NCI-H345 treated with DMSO at 0.1 percent for 48 hours (cell line): ENCODE measurements around the gene HMG20A.

Source experiments
- DNase-seq: peaks from one replicate; lab custom pipeline; 2025; ENCODE audit not compliant: unreplicated experiment; lab: John Stamatoyannopoulos, UW

HMG20A gene

DNA sequence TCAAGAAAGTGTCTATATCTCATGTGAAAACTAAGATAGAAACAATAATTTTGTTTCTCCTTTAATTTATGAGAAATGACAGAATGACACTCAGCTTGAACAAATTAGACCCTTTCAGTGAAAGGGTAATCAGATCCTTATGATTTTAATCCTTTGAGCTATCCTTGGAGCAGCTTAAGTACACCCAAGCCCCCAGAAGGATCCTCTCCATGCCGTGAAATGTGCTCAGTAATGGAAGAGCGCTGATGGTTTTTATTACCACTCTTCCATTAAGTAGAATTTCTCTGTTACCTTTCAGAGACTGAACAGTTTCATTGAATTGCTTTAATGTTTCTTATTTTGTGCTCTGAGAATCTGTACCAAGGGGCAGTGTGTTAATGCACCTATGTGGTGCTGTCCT is 54.3 kb downstream of the HMG20A start:
- DNase-seq = no peak

DNA sequence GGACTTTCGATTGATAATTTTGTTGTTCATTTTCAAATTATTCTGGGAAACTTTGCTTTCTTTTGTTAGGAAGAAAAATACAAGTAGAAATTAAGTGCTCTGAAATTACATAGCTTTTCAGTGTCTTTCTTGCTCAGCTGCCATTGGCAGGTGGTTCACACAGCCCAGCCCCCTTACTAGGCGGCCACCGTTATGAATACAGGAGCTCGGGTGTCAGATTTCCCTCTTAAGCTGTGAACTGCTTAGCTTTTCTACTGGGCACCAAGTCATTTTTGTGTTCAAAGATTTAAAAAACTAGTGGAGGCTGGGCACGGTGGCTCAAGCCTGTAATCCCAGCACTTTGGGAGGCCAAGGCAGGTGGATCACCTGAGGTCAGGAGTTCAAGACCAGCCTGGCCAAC is 55.2 kb downstream of the HMG20A start:
- no peak for DNase-seq

DNA sequence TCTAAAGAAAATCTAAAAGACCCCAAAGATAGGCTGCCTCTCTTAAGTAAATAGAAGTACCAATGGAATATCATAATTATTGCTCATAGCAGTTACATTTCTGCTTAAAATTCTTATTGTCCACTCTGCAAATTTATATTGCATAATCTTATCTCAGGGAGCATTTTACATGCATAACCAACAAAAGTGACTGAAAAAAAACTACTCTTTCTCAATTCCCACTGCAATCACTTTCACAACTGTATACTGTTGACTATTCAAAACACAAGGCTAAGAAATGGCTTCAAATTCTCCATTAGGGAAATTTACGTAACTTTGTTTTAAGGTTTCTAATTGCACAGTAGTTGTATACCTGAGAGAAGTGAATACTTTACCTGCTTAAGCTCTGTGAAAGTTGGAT is 56.3 kb downstream of the HMG20A start:
- DNase-seq = no peak

DNA sequence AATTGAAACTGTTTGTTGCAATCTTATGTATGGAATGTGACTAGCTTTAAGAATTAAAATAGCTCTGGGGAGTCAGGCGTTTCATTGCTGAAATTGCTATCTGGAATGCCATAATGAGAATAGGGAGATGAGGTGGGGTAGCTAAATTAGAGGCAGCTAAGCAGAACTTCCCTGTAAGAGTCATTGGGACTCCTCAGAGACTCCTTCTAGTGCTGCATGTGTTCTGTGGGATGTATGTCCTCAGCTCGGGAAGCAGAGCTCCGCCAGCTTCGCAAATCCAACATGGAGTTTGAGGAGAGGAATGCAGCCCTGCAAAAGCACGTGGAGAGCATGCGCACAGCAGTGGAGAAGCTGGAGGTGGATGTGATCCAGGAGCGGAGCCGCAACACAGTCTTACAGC is 57.4 kb downstream of the HMG20A start:
- DNase-seq = no peak

DNA sequence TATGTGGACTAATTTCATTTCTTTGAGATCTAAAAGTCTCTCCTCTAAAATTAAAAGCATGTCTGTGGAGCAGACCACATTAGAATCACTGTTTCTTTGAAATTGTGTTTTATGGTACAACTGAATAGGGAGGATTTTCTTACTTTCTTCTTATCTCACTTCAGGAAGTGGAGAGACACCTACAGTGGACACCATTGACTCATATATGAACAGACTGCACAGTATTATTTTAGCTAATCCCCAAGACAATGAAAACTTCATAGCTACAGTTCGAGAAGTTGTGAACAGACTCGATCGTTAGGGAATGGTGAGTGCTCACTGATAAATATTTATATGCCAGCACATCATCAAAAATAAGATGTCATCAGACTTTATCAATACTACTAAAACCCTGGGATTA is 58.3 kb downstream of the HMG20A start:
- DNase-seq = no peak

DNA sequence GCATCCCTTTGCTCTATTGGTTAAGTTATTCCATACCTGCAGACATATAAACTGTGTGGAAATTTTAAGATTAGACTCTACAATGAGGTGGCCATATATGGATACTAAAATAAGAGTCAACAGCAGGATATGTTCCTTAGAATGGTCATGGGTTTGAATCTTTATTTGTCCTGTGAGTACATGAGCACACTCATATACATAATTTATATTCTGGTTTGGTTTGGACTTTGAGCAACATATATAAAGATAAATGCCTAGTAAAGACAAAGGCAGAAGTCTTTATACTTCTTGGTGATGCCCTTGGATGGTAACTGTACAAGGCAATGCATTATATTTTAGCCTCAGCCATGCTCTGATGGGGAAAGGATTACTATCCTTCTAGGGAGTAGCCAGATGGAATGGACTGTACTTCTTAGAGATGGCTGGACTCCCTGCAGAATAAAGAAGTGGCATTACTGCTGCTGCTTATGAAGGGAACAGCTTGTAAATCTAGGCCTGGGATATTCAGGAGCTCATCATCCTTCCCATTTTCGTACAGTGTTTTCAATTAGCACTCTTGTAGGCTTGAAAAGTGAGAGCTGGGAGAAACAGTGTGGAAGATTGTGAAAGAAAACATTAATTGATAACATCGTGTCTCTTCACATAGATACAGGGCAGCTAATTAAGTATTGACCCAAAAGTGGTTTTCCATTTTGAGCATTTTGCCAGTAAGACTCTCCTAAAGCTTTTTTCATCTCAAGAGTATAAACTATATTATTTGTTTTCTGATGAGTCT is 60.4 kb downstream of the HMG20A start:
- no peak for DNase-seq

DNA sequence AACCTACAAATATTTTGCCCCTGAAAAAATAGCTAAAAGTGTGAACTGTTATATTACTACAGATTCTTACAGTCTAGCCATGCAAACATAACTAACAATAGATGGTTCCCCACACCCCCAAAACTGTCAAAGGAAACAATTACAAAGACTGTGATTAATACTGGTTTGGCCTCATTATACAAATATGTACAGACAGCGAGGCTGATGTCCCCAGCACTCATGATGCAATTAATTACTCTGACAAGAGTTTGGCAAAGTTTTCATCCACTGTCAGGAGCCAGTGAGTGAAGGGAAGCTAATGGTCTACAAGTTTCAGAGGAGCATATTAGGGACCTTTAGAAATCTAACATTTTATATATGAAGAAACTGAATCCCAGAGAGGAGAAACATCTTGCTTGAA is 61.0 kb downstream of the HMG20A start:
- no peak for DNase-seq

DNA sequence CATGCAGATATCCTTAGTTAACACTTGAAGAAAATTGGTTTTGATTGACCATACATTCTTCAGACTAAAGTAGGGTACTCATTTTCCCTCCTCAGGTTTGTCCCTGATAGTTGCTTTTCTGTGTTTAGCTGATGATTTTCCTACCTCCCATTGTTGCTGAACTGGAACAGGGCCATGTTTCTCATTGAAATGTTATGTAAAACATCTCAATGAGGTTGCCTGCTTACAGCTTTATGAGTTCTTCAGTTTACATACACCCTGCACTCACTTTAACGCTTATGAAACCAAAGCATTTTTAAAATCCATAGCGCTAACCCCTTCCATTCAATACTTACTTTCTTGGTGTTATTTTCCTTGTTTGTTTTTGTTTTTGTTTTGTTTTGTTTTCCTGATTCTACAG is 61.9 kb downstream of the HMG20A start:
- DNase-seq = no peak

DNA sequence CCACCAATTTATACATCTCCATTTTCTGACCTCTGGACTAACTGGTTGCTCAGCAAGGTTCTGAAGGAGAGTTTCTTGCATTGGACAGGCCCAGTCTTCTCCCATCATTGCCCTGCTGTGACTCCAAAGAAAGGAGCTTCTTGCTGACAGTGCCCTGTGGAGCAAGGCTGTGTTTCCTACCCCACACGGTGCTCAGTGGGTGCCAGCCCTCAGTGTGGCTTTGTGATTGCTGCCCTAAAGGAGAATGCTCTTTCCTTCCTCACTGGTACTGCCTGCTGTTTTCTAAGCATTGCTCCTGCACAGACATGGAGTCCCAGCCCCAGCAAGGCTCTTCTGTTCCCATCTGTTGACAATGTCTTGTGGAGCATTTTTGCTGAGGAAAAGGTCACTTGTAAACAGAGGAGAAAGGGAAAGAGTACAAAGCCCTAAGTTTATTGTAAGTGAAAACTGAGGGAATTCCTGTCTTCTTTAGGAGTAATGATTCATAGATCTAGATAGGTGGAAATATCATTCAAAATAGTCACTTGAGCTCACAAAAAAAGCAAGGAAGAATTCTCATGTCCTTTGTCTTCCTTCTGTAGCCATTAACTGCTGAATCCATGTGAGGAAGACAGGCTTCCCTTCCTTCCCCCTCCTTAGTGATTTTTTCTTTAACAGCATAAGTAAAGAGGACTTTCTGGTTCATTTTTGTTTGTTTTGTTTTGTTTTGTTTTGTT is 62.9 kb downstream of the HMG20A start:
- no peak for DNase-seq

DNA sequence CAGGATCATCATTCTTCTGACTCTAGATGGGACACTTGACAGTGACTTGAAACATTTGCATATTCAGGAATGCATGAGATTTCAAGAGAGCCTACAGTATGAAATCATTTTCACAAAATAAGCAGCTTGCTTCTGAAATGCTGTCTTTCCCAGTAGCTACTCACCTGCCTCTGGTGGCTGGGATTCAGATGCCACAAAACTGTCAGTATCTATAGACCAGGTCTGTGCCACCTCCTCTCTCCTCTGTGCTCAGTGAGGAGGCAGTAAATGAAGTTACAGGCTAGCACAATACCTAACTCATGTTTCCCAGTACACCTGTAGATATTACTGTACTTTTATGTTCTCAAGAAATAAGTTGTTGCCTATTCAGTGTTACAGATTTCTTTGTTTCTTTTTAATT is 64.3 kb downstream of the HMG20A start:
- no peak for DNase-seq

DNA sequence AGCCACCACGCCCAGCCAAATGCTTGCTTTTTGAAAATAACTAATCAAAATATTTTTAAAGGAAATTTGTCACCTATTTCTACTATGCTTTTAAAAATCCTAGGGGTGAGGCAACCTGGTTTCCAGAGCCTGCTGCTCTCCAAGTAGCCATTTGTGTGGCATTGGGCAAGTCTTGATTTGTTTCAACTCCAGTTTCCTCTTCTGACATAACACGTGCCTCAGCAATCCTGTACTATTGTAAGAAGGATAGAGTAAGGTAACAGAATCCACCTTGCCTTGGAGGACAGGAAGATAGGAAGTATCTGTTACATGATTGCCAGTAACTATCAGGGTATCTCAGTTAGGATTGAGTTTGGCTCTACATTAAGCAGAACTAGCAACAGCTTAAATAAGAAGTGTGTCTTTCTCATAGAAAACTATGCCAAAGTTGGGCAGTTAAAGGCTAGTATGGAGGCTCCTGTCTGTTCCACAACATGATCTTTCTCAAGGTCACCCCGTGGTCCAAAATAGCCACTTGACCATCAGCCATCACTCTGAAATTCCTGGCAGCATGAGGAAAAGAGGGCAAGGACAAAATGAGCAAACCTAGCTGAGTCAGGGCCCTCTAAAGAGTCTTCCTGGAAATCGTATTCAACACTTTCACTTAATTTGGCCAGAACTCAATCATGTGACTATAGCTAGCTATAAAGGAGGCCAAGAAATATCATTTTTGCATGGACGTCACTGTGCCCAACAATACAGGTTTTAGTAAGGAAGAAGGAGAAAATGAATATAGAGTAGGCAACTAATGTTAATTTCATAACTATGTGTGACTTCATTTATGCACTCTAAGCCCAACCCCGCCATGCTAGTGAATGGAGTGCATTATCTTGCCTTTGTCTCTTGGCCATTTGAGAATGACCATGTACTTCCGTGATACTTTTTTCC is 66.1 kb downstream of the HMG20A start:
- no peak for DNase-seq

DNA sequence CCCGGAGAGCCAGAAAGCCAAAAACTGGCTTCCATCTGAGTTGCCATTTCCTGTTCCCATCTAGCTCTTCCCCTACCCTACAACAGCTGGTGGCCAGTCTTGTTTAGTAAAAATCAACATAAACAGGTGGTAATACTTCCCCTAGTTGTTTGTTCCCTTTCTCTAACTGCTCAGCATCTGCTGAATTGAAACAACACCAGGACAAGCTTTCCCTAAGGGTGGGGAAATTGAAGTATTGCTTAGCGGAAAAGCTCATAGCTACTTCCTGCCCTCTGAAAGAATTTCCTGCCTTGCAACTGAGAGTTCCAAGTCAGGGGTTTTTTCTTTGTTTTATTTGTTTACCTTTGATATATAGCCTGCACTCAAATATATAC is 66.8 kb downstream of the HMG20A start:
- no peak for DNase-seq

DNA sequence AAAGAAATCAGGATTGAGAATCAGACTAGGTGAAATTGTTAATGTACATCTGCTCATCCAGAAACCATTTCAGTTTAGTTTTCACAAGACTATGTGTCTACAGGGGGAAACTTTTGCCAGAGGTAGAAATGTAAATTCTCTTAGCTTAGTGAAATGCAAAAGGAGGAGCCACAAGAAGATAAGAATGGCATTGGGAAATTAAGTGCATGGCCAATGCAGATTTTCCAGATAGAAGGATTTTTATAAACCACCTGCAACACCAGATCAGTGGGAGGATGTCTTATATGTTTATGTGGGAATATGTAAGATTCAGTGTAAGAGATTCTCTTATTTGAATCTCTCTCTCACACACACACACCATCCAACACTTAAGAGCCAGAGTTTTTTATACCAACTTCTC is 67.2 kb downstream of the HMG20A start:
- DNase-seq = no peak

DNA sequence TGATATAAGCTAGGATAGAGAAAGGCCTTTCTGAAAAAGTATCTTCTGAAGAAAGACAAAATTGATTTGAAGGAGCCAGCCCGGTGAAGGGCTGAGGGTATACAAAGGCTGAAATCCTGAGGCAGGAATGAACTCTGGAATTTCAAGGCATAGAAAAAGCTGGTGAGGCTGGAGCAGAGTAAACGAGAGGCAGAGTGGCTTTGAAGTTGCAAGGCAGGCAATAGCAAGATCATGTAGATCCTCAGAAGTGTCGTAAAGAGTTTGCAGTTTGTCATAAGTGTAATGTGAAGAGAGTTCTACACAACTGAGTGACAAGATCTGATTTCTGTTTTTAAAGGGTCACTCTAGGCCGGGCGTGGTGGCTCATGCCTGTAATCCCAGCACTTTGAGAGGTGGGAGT is 69.0 kb downstream of the HMG20A start:
- no peak for DNase-seq

DNA sequence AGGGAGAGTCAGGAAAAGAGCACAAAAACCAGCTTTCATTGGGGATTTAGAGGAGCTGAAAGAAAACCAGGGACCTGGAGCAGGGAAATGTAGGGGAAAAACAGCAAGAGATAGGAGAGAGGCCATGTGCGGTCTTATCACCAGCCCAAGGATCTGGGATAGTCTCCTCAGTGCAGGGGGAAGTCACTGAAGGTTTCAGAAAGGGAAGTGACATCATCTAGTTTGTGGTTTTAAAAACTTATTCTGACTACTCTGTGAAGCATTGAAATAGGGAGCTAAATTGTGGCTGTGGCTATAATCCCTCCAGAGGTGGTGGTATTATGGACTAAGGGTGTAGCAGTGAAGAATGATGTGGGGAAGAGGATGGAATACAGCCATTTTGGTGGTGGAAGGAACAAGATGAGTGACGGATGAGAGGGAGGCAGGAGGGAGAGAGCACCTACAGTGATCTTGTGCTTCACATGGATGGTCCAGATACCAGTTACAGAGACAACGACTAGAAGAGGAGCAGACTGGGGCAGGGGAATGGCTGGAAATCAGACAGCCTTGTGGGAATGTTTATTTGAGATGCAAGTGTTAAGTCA is 72.7 kb downstream of the HMG20A start:
- no peak for DNase-seq

DNA sequence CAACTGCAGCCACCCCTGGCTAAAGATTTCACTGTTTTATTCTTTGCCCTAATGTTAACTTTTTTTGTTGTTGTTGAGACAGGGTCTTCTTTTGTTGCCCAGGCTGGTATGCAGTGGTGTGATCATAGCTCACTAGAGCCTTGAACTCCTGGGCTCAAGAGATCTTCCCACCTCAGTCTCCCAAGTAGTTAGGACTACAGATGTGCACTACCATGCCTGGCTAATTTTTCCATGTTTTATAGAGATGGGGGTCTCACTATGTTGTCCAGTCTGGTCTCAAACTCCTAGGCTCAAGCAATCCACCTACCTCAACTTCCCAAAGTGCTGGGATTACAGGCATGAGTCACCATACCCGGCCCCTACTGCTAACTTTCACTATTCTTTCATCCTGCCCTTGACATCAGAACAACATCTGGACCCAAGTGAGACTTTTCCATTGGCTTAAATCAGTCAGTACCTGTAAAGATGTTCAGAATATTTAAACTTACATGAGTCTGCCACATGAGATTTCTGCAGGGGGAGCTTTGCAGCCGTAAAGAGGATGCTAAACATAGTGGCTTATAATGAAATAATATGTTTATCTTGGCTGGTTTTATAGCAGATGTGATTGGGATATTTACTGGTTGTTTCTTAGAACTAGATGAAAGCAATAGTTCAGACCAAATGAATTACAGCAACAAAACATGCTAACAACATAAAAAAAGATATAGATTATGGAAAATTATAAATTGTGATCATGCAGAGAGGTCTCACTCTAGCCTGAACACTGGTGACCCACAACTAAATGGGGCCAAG is 73.6 kb downstream of the HMG20A start:
- no peak for DNase-seq

DNA sequence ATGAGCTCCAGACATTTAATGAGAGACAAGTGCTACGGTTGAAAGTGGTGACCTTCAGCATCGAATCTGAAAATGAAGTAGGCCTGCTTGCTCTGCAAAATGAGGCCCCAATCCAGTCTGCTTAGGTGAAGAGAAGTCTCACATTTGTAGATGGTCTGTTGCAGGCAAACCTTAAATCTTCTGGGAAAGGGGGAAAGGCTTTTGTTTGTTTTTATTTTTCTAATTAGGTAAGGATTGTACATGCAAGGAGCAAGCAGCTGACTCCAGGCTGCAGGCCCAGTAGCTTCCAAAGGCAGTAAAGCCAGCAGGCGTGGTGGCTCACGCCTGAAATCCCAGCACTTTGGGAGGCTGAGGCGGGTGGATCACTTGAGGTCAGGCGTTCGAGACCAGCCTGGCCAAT is 74.3 kb downstream of the HMG20A start:
- DNase-seq = no peak

DNA sequence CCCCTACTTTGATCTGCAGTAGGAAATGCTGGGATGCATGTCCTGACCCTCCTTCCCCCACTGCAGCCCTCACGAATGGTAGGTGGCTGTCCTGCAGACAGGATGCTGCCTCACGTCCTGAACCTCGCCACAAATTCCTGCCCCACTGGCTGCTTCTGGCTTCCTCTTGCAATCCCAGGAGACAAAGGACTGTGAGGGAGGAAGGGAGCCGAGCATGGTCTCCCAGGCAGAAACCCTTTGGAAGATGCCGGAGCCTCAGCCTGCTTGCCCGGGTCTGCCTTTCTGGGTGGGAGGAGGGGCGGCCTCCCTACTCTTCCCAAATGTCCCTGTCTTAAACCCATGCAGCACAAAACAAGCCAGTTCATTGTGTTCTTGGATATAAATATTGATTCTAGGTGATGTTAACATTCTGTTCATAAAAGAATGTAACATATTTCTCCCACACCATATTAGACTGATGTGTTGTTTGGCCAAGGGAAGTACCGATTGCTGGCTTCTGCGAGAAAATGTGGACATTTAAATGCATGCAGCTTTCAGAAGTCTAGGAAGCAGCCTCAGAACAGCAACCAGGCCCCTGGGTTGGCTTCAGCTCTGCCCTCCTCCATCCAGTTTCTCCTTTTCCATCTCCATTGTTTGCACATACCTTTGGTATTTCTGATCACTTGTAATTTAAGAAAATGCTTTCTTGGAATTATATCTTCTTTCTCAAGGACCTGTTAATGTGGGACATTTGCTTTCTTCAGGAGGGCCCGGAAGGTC is 75.3 kb downstream of the HMG20A start:
- DNase-seq = no peak

DNA sequence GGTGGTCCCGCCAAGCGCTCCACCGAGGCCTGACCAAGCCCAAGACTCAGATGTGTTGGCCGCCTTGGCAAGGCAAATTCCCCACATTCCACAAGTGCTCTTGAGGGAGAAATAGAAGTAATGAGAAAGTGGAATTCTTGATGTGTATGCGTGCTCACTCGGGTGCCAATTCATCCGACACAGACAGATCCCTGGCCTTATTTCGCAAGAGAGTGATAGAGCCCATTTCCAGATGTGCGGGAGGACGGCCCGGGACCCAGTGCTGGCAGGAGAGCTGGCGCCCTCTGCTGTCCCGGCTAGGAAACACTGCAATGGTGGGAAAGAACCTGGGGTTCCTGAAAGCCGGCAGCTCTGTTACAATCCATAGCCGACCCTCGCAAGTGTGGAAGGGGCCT is 76.0 kb downstream of the HMG20A start:
- DNase-seq = peak; percentile 22
